NCI-H2227 (cell line): ENCODE results near the gene UTP3.
"Not testable (repeated sequence)": the region's sequence is repeated elsewhere in the genome, so short reads cannot be mapped to it uniquely, and the experiment has no call there.

Experiments
- DNase-seq: peaks from one replicate; lab custom pipeline; 2025; ENCODE audit not compliant: unreplicated experiment; lab: John Stamatoyannopoulos, UW

Gene UTP3, protein sequence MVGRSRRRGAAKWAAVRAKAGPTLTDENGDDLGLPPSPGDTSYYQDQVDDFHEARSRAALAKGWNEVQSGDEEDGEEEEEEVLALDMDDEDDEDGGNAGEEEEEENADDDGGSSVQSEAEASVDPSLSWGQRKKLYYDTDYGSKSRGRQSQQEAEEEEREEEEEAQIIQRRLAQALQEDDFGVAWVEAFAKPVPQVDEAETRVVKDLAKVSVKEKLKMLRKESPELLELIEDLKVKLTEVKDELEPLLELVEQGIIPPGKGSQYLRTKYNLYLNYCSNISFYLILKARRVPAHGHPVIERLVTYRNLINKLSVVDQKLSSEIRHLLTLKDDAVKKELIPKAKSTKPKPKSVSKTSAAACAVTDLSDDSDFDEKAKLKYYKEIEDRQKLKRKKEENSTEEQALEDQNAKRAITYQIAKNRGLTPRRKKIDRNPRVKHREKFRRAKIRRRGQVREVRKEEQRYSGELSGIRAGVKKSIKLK

DNA sequence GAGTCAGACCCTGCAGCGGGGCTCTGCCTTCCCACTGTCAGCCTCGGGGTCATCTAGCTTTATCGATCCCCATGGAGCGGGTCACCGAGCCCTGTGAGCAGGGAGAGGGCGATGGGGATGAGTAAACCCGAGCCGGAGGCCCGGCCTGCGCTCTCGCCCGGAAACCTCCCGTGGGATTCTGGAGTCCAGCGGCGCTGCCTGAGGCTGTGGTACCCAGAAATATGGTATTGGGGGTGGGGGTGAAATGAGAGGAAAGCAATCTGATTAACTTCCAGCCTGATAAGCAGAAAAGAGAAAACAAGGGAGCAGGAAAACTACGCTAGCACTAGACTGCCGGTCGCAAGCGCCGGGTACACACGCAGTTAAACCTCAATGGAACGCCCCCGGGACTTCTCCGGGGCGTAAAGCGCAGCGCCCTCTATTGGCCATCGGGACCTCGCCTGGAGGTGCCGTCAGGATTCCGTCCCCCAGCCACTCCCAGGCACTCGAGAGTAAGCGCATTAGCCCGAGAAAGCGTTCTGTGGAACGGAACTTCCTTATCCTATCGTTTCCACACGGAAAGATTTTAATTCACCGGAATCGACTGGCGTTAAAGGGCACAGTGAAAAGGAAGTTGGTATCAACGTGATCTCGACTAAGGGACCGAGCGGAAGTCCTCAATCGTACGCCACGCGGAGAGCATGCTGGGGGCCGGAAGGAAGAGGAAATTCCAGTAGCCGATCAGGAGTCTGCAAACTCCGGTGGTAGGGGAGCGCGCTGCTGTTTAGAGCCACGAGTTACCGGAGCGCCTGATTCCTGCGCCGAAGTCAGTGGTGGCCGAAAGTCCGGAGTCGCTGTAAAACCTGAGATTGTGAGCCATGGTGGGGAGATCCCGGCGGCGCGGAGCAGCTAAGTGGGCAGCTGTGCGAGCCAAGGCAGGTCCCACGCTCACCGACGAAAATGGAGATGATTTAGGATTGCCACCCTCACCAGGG lies at the start of gene UTP3:
Gene UTP3, plus strand, starts transcription at position 712 of the 974 bp plus-strand sequence. Its CDS starts 146 bp downstream, at position 858.
- DNase-seq: peak; percentile 97

DNA sequence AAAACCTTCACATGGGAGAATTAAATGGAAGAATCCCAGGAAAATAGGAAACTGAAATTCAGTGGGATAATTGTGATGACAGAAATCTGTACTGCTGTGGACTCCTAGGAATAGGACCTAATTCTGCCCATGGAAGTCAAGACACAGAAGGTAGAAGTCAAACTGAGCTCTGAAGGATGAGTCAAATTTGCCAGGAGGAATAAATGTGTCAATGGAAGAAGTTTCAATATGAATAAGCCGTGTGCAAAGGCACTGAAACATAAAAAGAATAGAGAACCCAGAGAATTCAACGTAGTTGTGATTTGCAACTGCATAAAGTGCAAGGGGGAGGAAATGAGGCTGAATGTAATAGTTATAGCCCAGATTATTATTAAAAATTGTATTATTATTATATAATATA lies 48.1 kb upstream of the UTP3 start:
- no peak for DNase-seq

GRCh38 chr4:70650741-70651140 lies 37.6 kb upstream of the UTP3 start:
- DNase-seq: not testable (repeated sequence)

DNA sequence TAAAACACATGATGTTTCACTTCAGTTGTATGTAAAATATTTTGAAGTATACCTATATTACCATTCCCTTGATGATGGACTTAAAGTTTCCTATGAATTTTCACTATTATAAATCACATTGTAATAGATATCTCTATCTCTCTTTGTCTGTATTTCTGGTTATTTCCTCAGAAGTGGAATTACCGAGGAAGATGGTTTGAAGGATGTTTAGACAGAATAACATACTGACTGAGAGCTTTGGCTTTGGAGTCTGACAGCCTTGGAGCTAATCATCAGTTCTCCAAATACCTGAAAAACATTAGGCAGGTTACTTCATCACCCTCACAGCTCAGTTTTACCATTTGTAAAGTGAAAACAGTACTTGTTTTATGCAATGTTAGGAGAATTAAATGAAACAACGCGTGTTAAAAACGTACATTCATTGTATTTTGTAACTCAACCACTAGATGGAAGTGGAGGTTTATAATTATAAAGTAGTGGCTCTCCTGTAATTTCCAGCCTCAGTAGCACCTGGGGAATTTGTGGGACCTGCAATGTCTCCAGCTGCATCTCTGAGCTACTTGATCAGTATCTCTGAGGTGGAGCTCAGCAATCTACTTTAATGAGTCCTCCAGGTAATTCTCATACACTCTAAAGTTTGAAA lies 36.3 kb upstream of the UTP3 start:
- DNase-seq: peak; percentile 16

GRCh38 chr4:70654605-70655011 lies 33.7 kb upstream of the UTP3 start:
- no peak for DNase-seq

GRCh38 chr4:70657326-70657725 lies 31.0 kb upstream of the UTP3 start:
- DNase-seq: no peak

- no peak for DNase-seq
Measured at GRCh38 chr4:70658418-70658817, 29.9 kb upstream of the UTP3 start.

- no peak for DNase-seq
Measured at GRCh38 chr4:70660106-70660505, 28.2 kb upstream of the UTP3 start.

- DNase-seq: not testable (repeated sequence)
Measured at GRCh38 chr4:70661309-70661922, 26.9 kb upstream of the UTP3 start.

DNA sequence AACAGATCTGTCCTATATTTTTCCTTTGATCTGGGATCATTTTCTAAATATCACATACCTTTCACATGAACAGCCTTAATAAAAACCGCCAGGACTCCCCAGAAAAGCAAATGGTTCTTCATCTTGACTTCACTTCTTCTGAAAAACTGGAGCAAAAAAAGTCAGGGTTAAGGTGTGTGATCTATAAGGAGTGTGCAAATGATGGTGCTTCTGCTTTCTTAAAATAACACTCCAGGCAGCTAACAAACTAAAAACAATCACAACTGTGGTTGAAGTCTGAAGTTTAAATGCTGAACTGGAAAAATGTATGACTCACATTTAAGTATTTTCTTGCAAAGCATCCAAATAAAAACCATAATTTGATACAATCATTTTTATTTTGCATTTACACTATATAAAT lies 22.0 kb upstream of the UTP3 start, which contains the start of gene JCHAIN:
Gene JCHAIN, minus strand, starts transcription at position 140 of the 400 bp plus-strand sequence. Its CDS starts 18 bp downstream, at position 122.
- no peak for DNase-seq

GRCh38 chr4:70667740-70668535 lies 20.4 kb upstream of the UTP3 start:
- no peak for DNase-seq

- DNase-seq: no peak
Measured at GRCh38 chr4:70670332-70671014, 17.9 kb upstream of the UTP3 start.

DNA sequence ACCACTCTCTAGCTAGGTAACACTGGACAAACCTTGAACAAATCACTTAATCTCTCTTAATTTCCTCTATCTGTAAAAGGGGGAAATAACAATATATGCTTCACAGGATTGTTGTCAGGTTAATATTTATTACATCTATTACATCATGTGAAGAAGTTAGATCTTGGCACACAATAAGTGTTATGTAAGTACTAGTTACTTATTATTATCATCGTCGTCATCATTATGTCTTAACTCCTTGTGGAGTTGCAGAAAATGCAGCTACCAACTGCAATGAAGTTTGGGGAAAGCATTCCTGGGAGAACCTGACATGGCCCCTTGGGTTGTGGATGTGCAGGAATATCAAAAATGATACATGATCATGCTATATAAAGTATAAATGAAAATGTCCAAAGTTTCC lies 17.2 kb upstream of the UTP3 start:
- DNase-seq: no peak

- no peak for DNase-seq
Measured at GRCh38 chr4:70674191-70674590, 14.1 kb upstream of the UTP3 start.

DNA sequence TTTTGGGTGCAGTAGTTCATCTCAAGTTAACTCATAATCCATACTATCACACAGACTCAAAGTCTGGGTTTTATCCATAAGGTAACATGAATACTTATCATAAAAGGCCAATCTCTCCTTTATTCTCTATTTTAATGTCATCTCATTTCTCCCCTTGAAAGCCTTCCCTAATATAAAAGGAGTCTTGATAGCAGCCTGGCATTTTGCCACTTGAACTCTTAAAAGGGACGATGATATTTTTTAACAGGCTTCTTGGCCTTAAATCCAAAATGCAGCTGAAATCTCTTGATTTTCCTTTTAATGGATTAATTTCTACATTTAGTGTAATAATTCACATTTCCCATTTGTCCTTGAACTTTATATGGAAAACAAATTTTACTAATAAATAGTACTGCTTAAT lies 13.6 kb upstream of the UTP3 start:
- DNase-seq: no peak

GRCh38 chr4:70676554-70677090 lies 11.7 kb upstream of the UTP3 start:
- DNase-seq: no peak

- no peak for DNase-seq
Measured at GRCh38 chr4:70678383-70678999, 9.8 kb upstream of the UTP3 start.

DNA sequence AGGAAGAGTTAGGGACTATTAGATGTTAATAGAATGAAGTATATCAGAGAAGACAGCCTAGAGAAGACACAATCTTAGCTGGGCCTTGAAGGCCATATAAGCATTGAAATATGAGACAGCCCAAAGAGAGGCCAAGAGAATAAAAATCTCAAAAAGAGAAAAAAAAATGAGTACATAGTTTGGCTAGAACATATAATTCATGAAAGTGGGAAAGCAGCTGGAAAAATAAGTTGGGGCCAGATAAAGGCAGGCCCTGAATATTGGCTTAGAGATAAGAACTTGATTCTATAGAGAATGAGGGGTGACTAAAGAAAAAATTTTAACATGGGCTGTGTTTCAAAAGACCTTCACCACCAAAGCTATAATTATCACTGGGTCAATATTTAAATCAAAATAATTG lies 7.4 kb upstream of the UTP3 start:
- DNase-seq: no peak

- no peak for DNase-seq
Measured at GRCh38 chr4:70681704-70682103, 6.6 kb upstream of the UTP3 start.
